Measurements from ENCODE around the gene AGAP1. TPM values are rescaled to one million over a fixed set of nuclear protein-coding genes. Genes with fewer than 3 reads are reported as not detected.

The AGAP1 gene
- total RNA-seq, 4 donors from 2014 or later, result 33.7 to 55.2 (median 37.5) TPM

GRCh38 chr2:235723811-235724465 is 230.1 kb downstream of the AGAP1 start:
- no peak for ATAC-seq
- TF ChIP-seq EP300 (IDR thresholded peaks at IDR 0.05) (no peak), POLR2A (IDR thresholded peaks at IDR 0.05) (no peak), POLR2AphosphoS5 (IDR thresholded peaks at IDR 0.05) (no peak)
- TF ChIP-seq, protein P1, sequence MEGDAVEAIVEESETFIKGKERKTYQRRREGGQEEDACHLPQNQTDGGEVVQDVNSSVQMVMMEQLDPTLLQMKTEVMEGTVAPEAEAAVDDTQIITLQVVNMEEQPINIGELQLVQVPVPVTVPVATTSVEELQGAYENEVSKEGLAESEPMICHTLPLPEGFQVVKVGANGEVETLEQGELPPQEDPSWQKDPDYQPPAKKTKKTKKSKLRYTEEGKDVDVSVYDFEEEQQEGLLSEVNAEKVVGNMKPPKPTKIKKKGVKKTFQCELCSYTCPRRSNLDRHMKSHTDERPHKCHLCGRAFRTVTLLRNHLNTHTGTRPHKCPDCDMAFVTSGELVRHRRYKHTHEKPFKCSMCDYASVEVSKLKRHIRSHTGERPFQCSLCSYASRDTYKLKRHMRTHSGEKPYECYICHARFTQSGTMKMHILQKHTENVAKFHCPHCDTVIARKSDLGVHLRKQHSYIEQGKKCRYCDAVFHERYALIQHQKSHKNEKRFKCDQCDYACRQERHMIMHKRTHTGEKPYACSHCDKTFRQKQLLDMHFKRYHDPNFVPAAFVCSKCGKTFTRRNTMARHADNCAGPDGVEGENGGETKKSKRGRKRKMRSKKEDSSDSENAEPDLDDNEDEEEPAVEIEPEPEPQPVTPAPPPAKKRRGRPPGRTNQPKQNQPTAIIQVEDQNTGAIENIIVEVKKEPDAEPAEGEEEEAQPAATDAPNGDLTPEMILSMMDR (IDR thresholded peaks at IDR 0.05), result no peak
- Histone ChIP-seq H3K9me3 (no peaks in the 10 kb centered on the region), H3K4me1 (peaks cover 0 to 62% (median 20%) of the 10 kb centered on the region in 3 donors), H3K4me3 (no peak overlapping the region), H3K27ac (peak overlapping the region; percentile 48 to 82 (median 74)), H3K27me3 (no peaks in the 10 kb centered on the region), H3K36me3 (peaks cover 0 to 15% of the 10 kb centered on the region in 2 donors)
- 100% methylated on average over 1 to 2 of the region's 16 CpGs for WGBS, 2 donors (ENCODE audit: low coverage in 1 of 2)

GRCh38 chr2:235725016-235725489 is 231.2 kb downstream of the AGAP1 start:
- TF ChIP-seq POLR2AphosphoS5 (IDR thresholded peaks at IDR 0.05), result peak; percentile 58
- TF ChIP-seq EP300 (IDR thresholded peaks at IDR 0.05), result no peak
- Histone ChIP-seq H3K9me3 (no peaks in the 10 kb centered on the region), H3K4me1 (peaks cover 0 to 72% (median 26%) of the 10 kb centered on the region in 3 donors), H3K27ac (peak overlapping the region; percentile 48 to 82 (median 74)), H3K4me3 (peak overlapping the region in 1 of 2 donors; percentile 18), H3K36me3 (peaks cover 0 to 5% of the 10 kb centered on the region in 2 donors), H3K27me3 (no peaks in the 10 kb centered on the region)
- peak; percentile 88 for ATAC-seq
- 11 to 26% methylated on average over 4 to 5 of the region's 8 CpGs for WGBS, 2 donors (ENCODE audit: low coverage in 1 of 2)

GRCh38 chr2:235725841-235726240 is 232.0 kb downstream of the AGAP1 start:
- peak overlapping the region in 3 of 4 donors; percentile 57 to 82 (median 78) for H3K27ac ChIP-seq
- no peak for ATAC-seq
- H3K9me3 ChIP-seq, result no peaks in the 10 kb centered on the region
- TF ChIP-seq POLR2A (IDR thresholded peaks at IDR 0.05) (no peak), EP300 (IDR thresholded peaks at IDR 0.05) (no peak), POLR2AphosphoS5 (IDR thresholded peaks at IDR 0.05) (no peak)
- TF ChIP-seq, protein P1 (IDR thresholded peaks at IDR 0.05), result no peak
- H3K4me1 ChIP-seq, result peaks cover 0 to 72% (median 26%) of the 10 kb centered on the region in 3 donors
- no peaks in the 10 kb centered on the region for H3K27me3 ChIP-seq
- no peaks in the 10 kb centered on the region for H3K36me3 ChIP-seq
- no peak overlapping the region for H3K4me3 ChIP-seq
- WGBS, 2 donors (ENCODE audit: low coverage in 1 of 2), result 69 to 79% methylated on average over 2 to 4 of the region's 4 CpGs

- no peaks in the 10 kb centered on the region for H3K36me3 ChIP-seq
- 60 to 93% methylated on average over 1 to 5 of the region's 5 CpGs for WGBS, 2 donors (ENCODE audit: low coverage in 1 of 2)
- no peaks in the 10 kb centered on the region for H3K27me3 ChIP-seq
- H3K4me1 ChIP-seq, result peaks cover 0 to 72% (median 26%) of the 10 kb centered on the region in 3 donors
- no peak for ATAC-seq
- H3K9me3 ChIP-seq, result no peaks in the 10 kb centered on the region
- no peak overlapping the region for H3K4me3 ChIP-seq
- no peak for TF ChIP-seq POLR2A (IDR thresholded peaks at IDR 0.05)
- TF ChIP-seq, protein P1 (IDR thresholded peaks at IDR 0.05), result no peak
- no peak for TF ChIP-seq EP300 (IDR thresholded peaks at IDR 0.05)
- TF ChIP-seq POLR2AphosphoS5 (IDR thresholded peaks at IDR 0.05), result no peak
- H3K27ac ChIP-seq, result peak overlapping the region in 3 of 4 donors; percentile 57 to 82 (median 78)
Observed at GRCh38 chr2:235726554-235726953, 232.7 kb downstream of the AGAP1 start.

GRCh38 chr2:235727174-235727573 is 233.3 kb downstream of the AGAP1 start:
- peak; percentile 44 for ATAC-seq
- Histone ChIP-seq H3K9me3 (no peaks in the 10 kb centered on the region), H3K36me3 (no peaks in the 10 kb centered on the region), H3K27ac (peak overlapping the region in 3 of 4 donors; percentile 57 to 82 (median 78)), H3K4me1 (peaks cover 0 to 70% (median 26%) of the 10 kb centered on the region in 3 donors), H3K27me3 (no peaks in the 10 kb centered on the region), H3K4me3 (no peak overlapping the region)
- TF ChIP-seq POLR2AphosphoS5 (IDR thresholded peaks at IDR 0.05) (no peak), EP300 (IDR thresholded peaks at IDR 0.05) (no peak), POLR2A (IDR thresholded peaks at IDR 0.05) (no peak)
- TF ChIP-seq, protein P1 (IDR thresholded peaks at IDR 0.05), result no peak
- 51 to 76% methylated on average over 2 to 5 of the region's 5 CpGs for WGBS, 2 donors (ENCODE audit: low coverage in 1 of 2)
